Fibroblast of skin of right quadriceps (primary cell): Measurements from ENCODE around the gene PDCD5.
"Not testable (repeated sequence)": the region's sequence is repeated elsewhere in the genome, so short reads cannot be mapped to it uniquely, and the experiment has no call there.

Experiments used
- DNase-seq: peaks from one replicate; pipeline ENCODE4 v3.0.0-alpha.2; 2013

Gene PDCD5, protein sequence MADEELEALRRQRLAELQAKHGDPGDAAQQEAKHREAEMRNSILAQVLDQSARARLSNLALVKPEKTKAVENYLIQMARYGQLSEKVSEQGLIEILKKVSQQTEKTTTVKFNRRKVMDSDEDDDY

DNA sequence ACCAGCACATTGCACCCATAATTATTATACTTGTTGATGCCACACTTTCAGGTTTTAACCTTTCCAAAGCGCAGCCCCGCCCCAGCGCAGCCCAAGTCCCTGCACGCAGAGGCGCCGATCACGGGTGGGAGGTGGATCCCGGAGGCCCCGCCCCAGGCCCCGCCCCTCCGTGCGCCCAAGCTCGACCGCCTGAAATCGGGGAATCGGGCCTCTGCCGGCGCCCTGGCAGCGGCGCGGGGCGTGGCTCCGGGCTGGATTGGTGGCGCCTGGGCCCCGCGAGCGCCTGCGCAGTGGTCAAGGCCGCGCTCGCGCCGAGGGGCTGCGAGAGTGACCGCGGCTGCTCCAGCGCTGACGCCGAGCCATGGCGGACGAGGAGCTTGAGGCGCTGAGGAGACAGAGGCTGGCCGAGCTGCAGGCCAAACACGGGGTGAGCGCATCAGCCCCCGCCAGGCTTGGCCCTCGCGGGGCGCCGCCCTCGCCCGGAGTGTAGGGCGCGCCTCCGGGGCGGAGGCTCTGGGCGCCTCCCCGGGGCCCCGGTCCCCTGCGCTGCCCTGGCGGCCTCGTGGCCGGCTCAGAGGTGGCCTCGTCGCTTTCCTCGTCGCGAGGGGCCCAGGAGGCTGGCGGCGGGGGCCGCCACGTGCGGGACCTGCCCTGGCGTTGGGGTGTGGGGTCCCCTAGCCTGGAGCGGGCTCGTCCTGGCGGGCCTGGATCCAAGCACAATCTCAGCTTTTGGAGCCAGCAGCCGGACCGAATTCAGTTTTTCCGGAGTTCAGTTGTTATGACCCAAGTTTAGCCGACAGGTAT lies at the start of gene PDCD5:
Gene PDCD5, plus strand, starts transcription at position 290 of the 804 bp plus-strand sequence. Its CDS starts 72 bp downstream, at position 362.
- peak; percentile 92 for DNase-seq

DNA sequence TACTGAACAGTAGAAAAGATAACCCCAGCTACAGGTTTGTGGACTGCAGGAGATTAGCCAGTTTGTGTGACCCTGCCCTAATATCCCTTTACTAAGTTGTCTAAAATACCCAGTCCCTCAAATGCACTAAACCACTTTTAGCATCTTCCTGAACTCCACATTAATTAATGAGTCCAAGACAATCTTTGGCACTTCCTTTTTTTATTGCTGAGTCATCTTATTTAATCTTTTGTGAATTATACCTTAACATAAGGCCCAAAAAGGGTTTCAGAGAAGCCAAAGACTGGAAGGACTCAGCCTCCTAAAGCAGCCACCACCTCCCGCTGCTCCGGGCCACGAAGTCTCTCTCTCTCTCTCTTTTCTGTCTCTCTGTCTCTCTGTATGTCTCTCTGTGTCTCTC lies 48.8 kb upstream of the PDCD5 start:
- no peak for DNase-seq

DNA sequence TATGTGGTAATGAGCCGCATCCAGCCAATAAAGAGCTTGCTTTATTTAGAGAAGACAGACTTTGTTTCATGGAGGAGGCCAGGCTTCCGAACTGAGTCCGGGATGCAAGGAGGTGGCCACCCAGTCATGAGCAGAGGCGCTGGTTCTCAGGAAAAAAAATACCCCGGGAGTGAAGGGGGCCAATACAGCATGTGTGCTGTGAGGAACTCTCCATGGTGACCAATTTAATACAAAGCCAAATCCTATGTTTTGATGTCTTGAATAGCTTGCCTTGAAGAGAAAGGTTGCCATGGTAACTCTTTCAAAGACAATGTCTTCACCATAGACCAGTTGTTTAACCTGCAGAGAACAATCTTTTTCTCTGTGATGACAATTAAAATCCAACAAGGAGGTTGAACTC lies 43.4 kb upstream of the PDCD5 start:
- DNase-seq, result no peak

DNA sequence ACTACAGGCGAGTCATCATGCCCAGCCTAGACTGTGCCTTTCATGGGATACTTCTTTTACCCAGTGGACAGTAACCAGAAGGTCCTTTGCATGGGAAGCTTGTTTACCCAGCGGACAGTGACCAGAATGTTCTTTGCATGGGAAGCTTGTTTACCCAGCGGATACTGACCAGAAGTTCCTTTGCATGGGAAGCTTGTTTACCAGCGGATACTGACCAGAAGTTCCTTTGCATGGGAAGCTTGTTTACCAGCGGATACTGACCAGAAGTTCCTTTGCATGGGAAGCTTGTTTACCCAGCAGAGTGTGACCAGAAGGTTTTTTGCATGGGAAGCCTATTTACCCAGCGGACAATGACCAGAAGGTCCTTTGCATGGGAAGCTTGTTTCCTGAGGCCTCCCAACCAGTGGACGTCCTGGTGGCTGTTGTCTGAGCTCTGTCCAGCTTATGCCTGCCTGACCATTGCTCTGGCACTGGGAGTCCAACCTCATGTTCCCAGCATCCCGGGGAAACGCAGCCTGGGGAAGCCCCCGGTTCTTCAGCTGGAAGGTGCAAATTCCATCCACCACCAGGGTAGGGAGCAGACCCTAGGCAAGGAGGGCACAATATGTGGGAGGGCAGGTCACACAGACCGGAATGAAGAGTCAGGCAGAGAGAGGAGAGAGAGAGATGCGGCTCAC lies 41.6 kb upstream of the PDCD5 start:
- no peak for DNase-seq

DNA sequence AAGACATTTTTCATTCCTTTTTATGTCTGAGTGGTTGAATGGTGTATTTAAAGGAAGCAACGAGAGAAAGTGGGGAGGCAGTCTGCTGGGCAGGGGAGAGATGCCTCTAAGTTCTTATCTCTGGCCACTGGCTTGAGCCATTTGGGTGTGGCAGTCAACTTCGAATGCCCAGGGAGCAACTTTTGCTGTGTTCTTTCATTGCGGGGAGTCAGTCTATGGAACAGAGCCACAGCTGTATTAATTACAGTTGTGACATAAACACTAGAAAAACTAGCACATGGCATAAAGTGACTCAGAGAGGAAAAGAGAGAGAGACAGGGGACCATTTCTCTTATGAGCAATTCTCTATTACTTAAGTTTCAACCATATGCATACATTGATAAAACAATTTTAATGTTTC lies 40.4 kb upstream of the PDCD5 start:
- DNase-seq, result no peak

DNA sequence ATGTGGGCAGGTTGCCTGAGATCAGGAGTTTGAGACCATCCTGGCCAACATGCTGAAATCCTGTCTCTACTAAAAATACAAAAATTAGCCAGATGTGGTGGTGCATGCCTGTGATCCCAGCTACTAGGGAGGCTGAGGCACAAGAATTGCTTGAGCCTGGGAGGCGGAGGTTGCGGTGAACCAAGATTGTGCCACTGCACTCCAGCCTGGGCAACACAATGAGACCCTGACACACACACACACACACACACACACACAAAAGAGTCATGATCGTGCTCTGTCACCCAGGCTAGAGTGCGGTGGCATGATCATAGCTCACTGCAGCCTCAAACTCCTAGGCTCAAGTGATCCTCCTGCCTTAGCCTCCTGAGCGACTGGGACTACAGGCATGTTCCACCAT lies 39.6 kb upstream of the PDCD5 start:
- DNase-seq, result not testable (repeated sequence)

DNA sequence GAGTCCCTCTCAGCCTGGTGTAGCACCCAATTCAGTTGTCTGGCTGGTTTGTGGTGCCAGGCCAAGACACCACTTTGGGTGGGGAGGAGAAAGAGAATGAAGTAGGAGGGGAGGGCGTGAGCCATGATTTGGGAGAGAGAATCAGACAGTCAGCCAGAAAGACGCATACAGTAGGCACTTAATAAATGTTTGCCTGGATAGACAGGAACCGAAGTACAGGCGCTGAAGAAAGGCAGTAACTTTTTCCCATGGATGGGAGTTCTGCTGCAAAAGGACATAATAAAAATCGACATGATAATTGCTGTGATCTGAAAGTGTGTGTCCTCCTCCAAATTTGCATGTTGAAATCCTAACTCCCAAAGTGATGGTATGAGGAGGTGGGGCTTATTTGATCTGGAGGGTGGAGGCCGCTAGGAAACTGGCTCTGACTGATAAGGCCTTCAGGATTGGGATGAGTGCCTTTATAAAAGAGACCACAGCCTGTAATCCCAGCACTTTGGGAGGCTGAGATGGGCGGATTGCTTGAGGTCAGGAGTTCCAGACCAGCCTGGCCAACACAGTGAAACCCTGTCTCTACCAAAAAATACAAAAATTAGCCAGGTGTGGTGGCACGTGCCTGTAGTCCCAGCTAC lies 38.4 kb upstream of the PDCD5 start:
- no peak for DNase-seq

DNA sequence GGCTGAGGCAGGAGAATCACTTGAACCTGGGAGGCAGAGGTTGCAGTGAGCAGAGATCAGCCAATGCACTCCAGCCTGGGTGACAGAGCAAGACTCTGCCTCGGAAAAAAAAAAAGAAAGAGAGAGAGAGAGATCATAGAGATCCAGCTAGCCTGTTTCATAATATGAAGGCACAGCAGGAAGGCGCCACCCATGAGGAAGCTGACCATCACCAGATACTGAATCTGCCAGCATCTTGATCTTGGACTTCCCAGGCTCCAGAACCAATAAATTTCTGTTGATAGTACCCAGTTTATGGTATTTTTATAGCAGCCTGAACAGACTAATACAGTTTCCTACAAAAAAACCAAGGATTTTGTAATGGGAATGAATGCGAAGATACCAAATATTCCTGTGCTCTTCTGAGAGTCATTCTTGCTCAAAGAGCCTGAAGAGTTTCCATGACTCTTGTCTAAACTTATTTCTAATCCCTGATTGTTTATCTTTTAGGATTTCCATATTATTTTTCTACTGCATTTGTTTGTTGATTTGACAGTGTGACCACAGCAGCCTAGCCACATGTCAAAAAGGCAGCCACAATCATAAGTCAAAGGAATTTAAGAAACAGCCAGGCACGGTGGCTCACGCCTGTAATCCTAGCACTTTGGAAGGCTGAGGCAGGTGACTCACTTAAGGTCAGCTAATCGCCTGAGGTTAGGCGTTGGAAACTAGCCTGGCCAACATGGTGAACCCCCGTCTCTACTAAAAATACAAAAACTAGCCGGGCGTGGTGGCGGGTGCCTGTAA lies 37.7 kb upstream of the PDCD5 start:
- no peak for DNase-seq

DNA sequence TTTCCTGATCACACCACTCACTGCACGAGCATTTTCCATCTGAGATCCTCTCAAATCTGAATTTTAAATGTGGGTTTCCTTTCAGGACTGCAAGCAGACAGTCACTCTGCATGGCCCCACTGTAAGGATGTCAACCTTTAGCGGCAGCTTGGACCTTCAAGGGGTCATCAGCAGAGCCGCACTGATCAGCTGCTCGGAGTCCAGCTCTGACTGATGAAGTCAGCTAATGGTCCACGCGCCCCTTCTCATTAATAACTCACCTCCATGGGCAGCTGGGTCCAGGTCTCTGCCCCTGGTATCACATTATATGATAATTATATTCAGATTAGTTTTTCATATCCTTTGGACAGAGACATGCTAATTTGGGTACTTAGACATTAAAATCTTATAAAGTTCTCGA lies 36.1 kb upstream of the PDCD5 start:
- no peak for DNase-seq

DNA sequence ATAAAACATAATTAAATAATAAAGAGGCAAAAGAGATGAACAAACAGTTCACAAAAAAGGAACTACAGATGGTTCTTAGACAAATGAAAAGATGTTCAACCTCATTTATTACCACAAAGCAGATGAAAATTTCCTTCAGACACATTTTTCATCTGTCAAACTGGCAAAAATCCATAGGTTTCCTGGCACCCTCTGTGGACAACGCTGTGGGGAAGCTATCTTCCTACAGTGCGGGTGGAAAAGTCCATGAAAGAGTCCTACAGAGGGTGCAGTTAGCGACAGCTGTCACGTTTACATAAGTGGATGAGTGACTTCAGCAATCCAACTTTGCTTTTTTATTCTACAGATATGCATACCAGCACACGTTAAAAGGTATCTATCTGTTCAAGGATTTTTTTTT lies 30.3 kb upstream of the PDCD5 start:
- DNase-seq, result no peak

DNA sequence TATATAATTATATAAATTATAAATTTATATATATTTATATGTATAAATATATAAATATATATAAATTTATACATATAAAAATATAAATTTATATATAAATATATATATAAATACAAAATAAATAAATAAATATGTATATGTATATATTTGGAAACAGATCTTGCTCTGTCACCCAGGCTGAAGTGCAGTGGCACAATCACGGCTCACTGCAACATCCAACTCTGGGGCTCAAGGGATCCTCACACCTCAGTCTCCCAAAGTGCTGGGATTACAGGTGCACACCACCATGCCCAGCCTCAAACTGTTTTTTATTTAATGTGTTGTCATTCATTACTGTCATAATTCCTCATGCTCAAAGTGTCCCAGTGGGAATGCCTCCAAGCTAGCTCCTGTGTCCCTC lies 25.2 kb upstream of the PDCD5 start:
- DNase-seq, result no peak

DNA sequence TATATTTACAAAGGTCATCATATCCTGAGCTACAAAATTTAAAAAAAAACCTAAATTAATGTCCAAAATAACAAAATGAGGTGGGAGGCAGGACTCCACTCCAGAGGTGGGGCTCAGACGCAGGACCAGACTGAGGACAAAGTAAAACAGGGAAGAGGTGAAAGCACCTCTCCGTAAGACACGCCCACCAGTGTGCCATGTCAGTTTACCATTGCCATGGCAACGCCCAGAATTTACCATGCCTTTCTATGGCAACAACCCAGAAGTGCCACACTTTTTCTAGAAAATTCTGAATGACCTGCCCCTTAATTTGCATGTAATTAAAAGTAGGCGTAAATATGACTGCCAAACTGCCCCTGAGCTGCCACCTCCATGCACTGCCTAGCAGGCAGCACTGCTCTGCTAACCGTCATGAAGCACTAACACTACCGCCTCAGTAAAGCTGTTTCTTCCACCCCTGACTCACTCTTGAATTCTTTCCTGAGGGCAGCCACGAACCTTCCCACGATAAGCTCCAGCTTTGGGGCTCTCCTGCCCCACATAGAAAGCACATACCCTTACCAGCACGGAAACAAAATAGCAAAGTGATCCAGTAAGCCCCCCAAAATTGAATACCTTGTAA lies 22.3 kb upstream of the PDCD5 start:
- no peak for DNase-seq

DNA sequence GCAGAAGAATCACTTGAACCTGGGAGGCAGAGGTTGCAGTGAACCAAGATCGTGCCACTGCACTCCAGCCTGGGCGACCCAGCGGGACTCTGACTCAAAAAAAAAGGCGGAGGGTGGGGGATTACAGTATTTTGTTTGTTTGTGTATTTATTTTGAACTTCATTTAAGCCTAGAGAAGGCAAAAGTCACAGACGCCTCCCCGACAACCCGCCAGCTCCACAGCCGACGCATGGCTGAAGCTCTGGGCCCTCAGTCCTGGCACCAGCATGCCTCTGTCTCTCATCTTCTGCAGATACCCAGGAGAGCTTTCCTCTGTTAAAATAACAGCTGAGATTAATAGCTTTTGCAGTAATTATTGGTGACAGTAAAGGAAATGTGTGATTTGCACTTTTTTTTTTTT lies 17.2 kb upstream of the PDCD5 start:
- DNase-seq, result no peak

DNA sequence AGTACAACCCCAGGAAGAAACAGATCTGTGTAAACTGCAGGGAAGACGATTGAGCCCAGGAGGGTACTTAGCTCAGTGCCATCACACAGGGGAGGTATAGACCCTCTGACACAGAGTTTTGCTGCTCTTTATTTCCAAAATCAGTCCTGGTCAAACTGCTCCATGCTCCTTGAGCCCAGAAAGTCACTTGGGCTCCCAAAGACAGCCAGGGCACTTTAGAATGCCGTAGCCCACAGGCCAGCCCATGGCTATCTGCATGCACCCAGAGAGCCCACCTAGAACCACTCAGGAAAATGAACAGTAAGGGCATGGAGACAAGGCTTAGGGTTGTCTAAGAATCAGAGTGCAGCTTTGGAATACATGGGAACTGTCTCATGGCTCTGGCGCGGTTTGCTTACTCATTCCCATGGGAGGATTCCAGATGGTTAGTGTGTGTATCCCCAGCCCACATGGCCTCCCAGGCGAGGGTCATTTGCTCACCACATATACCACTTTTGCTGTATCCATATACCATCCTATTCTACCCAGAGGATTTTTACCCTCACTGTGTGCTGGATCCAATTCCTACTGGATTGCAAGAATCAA lies 14.7 kb upstream of the PDCD5 start:
- peak; percentile 18 for DNase-seq

DNA sequence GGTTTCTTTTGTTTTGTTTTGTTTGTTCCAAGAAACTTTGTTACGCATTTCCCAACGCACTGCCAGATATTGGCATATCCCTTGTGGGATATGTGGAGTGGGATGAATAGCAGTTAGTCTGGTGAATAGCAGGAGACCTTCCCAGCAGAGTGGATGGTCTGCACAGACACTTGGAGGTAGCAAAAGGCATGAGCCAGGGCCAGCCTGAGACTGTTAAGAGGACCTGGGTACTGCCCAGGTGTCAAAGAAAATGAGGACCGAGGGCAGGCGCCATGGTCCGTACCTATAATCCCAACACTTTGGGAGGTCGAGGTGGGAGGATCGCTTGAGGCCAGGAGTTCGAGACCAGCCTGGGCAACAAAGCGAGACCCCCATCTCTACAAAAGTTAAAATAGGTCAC lies 13.5 kb upstream of the PDCD5 start:
- DNase-seq, result no peak

DNA sequence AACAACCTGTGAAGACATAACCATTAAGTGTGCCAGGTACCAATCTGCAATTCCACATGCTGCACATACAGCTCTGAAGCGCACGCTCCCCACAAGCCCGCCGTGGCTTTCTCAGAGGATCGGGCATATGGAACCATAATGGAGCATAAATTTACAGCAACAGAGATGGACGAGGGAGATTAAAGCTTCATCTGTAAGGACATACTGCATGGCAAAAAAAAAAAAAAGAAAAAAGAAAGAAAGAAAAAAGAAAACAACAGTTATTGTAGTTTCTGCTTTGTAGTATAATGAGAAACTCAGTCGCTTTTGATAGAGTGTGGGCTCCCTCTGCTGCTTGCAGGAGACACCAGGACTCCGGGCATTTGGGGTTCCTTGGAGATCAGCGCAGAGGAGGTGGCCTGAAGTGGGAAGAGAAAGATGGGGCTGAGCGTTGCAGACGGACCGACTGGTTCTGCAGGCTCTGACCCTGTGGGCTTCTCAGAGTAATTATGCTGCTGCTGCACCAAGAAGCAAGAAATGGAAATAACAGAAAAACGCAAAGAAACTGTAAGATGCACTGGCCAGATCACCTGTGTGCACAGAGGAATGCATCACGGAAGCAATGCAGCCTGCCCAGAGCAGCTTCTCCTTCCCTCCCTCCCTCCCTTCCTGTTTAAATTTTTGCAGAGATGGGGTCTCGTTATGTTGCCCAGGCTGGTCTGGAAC lies 10.8 kb upstream of the PDCD5 start:
- peak; percentile 45 for DNase-seq

DNA sequence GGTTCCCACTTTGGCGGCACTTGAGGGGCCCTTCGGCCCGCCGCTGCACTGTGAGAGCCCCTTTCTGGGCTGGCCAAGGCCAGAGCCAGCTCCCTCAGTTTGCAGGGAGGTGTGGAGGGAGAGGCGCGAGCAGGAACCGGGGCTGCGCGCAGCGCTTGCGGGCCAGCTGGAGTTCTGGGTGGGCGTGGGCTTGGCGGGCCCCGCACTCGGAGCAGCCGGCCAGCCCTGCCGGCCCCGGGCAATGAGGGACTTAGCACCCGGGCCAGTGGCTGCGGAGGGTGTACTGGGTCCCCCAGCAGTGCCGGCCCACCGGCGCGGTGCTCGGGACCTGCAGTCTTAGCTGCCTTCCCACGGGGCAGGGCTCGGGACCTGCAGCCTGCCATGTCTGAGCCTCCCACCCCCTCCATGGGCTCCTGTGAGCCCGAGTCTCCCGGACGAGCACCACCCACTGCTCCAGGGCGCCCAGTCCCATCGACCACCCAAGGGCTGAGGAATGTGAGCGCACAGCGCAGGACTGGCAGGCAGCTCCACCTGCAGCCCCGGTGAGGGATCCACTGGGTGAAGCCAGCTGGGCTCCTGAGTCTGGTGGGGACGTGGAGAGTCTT lies 9.4 kb upstream of the PDCD5 start:
- not testable (repeated sequence) for DNase-seq

DNA sequence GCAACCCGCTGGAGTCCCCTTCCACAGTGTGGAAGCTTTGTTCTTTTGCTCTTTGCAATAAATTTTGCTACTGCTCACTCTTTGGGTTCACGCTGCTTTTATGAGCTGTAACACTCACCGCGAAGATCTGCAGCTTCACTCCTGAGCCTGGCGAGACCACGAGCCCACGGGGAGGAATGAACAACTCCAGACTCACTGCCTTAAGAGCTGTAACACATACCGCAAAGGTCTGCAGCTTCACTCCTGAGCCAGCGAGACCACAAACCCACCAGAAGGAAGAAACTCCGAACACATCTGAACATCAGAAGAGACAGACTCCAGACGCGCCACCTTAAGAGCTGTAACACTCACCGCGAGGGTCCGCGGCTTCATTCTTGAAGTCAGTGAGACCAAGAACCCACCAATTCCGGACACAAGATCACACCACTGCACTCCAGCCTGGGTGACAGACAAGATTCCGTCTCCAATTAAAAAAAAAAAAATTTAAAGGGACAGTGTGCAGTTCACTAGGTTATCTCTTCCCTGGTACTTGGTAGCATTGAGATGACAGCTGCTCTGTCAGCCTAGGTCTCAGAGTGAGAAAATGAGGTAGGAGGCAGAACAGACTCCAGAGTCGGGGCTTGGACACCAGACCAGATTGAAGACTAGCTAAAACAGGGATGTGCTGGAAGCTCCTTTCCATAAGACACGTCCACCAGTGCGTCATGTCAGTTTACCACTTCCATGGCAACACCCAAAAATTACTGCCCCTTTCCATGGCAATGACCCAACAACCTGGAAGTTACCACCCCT lies 8.1 kb upstream of the PDCD5 start:
- DNase-seq, result not testable (repeated sequence)

DNA sequence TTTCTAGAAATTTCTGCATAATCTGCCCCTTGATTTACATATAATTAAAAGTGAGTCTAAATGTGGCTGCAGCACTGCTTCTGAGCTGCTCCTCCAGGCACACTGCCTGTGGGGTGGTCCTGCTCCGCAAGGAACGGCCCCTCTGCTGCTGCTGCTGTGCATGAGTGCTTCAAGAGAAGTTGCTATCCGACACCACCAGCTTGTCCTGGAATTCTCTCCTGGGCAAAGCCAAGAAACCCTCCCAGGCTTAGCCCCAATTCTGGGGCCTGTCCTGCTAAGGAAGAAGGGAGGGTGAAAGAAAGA lies 7.5 kb upstream of the PDCD5 start:
- no peak for DNase-seq

DNA sequence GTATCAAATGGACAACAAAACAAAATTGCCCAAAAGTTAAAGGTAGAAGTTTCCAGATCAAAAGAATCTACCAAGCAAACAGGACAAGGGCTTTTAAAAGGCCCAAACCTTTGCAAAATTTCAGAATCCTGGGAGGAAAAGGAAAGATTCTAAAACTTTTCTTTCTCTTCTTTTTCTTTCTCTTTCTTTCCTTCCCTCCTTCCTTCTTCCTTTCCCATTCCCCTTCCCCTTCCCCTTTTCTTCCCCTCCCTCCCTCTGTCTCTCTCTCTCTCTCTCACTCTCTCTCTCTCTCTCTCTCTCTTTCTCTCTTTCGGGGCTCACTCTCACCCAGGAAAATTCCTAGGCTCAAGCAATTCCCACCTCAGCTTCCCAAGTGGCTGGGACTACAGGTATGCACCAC lies 4.2 kb upstream of the PDCD5 start:
- DNase-seq, result no peak
